ENCODE results near the gene MVD. TPM values are rescaled to one million over a fixed set of nuclear protein-coding genes. Genes with fewer than 3 reads are reported as not detected.
"Not testable (repeated sequence)": the region's sequence is repeated elsewhere in the genome, so short reads cannot be mapped to it uniquely, and the experiment has no call there.

The MVD gene
- total RNA-seq, 1 donor from 2014 or later: 63.3 TPM

DNA sequence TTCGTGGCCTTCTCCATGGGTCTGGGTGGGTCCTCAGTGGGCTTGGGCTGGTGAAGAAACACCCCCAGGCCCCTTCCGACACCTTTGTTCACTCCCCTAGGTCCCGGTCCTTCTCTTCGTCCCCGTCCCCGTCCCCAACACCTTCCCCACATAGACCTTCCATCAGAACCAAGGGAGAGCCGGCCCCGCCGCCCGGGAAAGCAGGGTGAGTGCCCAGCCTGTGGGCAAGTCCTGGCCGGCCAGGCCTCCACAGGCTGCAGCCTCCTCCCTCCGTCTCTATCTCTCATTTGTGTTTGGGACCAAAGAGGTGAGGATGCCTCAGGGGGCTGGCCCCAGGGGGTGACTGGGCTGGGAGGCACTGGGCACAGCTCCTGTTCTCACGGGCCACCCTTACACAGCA lies 39.0 kb downstream of the MVD start:
- no peak for DNase-seq

DNA sequence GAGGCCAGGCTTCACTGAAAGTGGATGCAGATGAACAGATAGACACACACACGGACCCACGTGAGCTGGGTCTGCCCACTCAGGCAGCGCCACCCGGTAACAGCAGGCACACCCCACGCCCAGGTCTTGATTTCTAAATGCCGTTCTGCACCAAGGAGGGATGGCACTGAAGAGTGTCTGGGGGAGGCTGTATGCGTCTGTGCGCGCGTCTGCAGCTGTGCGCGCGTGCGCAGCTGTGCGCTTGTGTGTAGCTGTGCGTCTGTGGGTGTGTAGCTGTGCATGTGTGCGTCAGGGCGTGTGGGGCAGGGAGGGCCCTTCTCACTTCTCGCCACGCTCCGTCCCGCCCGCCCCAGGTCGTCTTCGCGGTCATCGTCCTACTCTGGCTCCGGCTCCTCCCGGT lies 40.0 kb downstream of the MVD start:
- DNase-seq: no peak

DNA sequence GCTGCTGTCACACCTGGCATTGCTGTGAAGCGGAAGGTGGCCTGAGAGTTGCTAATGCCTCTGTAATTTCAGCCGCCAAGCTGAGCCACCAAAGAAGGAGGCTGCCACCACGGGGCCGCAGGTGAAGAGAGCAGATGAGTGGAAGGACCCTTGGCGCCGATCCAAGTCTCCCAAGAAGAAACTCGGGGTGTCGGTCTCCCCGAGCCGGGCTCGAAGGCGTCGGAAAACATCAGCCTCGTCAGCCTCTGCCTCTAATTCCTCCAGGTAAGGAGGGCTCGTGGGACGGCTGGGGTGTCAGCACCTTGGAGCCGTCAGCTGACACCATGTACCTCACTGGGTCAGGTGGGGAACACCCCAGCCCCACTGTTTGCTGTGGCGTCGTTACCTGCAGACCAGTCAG lies 40.8 kb downstream of the MVD start:
- DNase-seq: no peak

DNA sequence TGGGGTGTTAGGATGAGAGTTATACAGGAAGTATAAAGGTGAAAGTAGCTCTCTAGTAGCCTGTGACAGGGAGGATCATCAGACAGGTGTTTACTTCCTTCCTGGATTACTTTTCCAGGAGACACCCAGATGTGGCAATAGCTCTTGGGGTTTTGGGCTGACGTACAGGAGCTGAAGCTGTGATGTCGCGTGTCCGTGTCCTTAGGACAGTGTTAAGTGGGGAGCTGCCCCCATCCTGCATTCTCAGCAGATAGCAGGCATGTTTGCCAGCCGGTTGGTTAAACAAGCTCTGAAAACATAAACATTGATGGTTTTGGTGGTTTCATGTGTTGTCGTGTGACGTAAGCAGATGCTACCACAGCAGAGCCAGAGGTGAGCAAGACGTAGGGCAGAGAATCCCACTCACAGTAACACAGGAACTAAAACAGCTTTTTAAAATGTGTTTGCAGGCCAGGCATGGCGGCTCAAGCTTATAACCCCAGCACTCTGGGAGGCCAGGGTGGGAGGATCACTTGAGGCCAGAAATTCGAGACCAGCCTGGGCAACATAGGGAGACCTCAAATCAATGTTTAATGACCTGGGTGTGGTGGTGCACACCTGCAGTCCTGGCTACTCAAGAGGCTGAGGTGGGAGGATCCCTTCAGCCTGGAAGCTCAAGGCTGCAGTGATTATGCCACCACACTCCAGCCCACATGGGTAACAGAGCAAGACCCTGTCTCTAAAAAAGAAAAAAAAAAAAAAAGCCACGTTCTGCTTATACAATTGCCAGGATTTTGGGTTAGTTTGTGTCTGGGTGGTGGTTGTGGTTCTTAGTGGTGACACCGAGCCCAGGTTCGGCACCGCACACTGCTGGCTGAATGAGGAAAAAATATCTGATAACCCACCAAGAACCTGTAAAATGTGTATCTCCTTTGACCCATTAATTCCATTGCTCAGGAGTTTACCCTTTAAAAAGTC lies 42.8 kb downstream of the MVD start:
- DNase-seq: no peak

DNA sequence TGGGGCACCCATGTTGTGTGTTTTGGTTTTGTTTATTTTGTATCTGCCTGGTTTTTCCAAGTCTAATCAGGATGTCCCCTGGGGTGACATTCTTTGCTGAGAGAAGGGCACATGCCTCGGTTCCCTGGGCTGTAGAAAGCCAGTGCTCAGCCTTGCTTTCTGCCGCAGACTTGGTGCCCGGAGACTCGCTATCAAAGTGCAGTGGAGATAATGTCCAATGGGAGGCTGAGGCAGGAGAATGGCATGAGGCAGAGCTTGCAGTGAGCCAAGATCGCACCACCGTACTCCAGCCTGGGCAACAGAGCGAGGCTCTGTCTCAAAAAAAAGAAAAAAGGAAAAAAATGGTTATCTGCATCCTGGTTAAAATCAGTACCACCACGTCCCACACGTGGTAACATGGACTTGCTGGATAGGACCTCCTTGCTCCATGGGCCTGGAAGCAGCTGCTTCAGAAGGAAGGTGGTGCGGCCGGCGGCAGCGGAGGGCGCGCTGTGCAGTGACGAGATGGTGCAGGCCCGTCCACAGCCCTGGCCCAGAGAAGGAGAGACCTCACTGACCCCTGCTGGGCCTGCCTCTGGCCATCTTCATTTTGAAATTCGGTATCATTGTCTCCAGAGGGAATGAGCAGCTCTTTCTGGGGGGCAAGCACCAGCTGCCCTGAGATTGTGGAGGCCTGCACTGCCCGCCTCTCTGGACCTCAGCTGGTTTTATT lies 43.8 kb downstream of the MVD start:
- no peak for DNase-seq

DNA sequence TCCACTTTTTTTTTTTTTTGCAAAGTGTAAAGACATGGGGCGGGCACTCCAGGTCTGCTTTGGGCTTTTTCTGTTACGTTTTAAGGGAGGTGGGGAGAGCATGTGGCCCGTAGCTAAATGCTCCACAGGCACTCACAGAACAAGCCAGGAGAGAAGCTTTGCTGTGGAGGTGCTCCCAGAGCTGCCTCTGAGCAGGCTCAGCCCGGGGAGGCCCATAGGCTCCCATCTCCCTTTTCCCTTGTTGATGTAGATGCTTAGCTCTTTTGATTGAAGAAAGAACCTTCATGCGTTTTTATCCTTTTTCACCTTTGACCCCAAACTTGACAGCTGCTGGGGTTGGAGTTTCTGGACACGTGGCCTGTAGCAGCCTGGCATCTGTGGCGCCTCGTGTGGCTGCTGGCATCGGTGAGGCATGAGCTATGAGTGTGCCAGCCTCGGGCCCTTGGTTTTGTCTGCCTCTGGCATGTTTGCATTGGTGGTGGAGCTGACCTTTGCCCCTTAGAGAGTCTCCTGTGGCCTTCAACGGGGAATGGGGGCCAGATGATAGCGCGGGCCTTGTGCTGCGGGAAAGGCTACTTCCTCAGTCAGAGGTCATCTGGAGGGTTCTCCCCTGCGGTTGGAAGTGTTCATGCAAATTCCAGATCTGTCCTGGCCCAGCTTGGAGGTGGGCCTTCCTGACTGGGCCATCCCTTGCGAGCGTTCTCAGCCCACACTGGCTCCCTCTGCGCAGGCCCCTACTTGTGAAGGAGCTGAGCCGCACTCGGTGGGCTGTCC lies 44.5 kb downstream of the MVD start:
- no peak for DNase-seq

DNA sequence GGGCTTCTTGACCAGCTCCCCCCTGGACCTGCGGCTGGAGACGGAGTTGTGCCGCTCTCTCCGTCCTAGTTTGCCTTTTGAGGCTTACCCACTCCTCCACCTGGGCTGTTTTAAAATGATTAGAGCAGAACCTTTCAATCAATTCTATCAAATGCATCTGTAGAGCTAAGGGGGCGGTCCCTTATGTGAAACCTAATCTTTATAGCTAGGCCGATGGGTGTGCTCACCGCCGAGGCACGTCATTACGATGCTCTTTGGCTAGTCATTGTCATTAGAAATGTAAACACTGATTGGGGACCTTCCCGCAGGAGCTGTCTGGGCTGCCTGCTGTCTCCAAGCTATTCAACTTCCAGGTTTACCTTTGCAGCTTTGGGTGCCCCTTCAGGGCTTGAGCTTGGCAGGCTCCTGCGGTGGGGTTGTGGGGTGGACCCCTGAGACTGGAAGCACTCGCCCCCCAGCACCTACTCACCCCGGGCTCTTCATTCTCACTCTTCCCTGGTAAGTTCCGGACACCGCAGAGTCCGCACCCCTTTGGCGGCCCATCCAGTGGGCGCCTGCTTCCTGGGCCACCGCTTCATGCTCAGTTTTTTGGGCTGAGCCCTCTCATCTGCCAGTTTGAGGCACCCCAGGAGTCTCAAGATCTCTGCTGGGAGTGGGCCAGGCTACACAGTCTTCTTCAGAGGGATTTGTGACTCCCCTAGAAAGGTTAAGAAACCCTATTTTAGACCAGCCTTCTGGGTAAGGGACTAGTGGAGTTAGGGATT lies 45.4 kb downstream of the MVD start:
- DNase-seq: no peak

DNA sequence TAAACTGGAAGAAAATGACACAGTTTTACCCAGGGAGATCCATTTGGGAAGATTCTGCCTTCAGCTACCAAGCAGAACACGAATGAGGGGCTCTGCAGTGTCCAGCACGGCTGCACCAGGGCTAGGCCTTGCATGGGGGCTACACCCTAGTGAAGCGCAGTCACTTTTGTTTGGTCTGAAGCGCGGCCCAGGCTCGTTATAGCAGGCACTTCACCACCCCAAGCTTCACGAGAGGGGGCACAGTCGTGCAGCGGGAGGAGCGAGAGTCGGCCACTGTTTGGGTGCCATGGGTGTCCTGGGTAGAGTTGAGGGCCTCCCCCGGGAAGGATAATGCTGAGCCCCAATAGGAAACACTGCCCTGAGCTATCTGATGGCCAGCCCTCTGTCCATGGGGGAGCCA lies 46.2 kb downstream of the MVD start:
- no peak for DNase-seq

DNA sequence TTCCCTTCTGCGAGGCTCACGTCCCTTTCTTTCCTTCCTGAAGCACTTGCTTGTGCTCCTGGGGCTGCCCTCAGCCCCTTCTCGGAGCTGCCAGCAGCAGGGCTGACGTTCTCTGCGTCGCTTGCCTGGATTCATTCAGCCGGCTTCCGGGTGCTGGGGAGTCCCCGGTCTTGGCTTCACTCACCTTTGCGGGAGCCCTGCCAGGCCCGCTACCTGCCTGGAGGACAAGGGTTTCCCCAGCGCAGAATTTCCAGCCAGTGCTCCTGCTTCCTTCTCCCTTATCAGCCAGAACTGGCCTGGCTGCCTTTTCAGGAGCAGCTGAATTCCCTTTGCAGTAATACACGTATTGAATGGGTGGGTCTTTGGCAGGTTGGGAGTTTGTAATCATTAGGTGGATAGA lies 46.6 kb downstream of the MVD start:
- no peak for DNase-seq

DNA sequence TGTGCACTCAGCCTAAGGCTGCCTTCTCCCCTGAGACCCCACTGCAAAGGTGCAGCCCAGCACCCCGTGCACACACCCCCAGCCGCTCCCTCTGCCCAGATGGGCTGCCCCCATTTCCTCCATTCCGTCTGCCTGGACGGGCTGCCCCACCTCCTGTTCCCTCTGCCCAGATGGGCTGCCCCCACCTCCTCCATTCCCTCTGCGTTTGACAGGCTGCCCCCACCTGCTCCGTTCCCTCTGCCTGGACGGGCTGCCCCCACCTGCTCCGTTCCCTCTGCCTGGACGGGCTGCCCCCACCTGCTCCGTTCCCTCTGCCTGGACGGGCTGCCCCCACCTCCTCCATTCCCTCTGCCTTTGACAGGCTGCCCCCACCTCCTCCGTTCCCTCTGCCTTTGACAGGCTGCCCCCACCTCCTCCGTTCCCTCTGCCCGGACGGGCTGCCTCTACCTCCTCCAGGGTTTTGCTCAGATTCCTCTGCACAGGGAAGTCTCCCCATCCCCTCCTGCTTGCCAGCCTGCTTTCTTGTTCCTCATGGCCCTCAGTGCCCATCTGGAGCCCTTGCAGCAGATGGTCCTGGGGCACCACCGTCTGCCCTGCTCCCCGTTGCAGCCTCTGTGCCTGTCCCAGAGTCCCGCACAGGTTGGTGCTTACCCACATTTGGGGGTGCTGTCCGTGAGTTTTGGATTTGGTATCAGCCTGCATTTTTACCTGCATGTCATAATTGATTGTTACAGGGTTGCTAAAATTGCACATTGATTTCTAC lies 47.9 kb downstream of the MVD start:
- DNase-seq: no peak

DNA sequence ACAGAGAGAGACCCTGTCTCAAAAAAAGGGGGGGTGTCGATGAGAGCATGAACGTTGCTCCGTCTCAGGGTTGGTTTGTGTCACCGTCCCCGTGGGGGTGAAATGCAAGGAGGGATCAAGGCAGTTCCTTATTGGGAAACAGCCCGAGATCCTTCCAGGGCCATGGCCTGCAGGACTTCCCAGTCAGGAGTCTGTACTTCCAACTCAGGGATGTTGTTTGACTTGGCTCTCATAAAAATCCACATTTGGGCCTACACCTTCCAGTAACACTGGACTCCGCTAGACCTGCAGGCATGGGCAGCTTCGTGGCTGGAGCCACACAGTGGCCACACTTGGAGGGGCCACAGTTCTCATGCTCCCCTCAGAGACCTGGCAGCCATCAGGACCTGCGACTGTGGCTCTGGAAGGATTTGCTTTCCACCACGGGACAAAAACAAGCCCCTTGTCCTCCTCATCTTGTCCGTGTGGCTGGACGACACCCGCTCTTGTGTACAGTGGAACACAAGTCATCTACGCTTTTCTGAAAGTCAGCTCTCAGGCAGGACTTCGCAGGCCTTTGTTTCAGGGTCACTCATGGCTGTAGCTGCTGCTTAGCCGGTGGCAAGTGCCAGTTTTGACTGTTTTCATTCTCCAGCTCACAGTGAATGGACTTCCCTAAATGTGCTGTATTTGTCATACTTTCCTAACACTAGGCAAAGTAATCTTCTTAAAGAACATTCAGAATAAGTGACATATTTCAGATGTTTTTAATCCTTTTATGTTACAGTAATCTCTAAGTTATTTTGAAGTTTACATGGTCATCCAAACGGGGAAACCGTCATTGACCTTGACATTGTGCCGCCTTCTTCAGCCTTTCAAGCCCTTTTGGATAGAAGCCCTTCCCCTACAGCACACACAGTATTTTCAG lies 48.7 kb downstream of the MVD start:
- no peak for DNase-seq

DNA sequence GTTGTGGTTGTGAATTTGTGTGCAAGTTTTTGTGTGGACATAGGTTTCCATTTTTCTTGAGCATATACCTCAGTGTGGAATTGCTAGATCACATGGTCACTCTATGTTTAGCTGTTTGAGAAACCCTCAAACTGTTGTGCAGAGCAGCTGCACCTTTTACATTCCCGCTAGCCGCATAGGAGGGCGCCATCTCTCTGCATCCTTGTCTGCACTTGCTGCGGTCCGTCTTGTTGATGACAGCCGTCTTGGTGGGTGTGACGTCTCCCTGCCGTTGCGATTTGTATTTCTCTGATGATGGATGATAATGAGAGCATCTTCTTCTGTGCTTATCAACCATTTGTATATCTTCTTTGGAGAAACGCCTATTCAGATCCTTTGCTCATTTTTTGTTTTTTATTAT lies 49.6 kb downstream of the MVD start:
- DNase-seq: no peak

DNA sequence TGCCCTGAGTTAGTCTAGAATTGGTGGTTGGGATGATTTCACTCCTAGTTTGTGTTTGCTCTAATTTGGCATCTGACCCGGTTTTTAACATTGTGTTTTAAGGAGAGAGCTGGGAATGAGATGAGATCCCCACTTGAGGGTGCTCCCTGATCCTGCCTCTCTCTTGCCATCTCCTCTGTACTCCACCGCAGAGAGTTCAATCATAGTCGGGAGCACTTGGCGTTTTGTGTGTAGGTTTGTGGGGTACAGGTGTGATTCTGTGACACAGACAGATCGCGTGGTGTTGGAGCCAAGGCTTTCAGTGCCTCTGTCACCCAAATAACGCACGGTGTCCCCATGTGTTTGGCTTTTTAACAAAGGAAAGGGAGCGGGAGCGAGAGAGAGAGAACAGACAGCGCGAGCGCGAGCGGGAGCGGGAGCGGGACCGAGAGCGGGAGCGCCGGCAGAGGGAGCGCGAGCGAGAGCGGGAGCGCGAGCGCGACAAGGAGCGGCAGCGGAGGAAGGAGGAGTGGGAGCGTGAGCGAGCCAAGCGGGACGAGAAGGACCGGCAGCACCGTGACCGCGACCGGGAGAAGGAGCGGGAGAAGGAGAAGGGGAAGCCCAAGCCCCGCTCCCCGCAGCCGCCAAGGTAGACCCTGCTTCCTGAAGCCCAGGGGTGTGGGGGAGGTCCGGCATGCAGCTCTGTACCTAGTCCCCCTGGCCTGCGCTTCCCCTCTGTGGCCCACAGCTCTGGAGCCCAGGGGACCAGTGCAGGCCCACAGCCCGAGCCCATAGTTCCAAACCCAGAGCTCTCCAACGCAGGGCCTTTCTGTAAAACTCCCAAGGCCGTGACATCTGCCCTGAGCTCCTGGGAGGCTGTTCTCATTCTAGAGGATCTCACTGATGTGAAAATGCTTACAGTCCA lies 51.7 kb downstream of the MVD start:
- DNase-seq: no peak

DNA sequence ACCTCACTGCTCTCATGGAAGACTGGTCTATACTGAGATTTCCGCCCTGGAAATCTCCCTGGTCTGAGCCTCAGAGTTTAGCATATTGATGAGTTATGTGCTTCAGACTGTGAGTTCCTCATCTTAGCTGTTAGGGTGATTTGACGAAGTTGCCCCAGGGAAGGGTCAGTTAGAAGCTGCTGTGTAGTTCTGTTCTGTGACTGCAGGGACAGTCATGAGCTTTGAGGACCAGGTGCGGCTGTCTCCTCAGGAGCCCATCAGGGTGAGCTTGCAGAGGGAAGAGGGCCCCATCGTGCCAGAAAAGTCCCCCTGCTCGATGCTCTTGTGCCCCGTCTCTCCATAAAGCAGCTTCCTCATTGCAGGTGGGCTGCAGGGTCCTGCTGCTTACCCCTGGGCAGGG lies 52.8 kb downstream of the MVD start:
- no peak for DNase-seq

DNA sequence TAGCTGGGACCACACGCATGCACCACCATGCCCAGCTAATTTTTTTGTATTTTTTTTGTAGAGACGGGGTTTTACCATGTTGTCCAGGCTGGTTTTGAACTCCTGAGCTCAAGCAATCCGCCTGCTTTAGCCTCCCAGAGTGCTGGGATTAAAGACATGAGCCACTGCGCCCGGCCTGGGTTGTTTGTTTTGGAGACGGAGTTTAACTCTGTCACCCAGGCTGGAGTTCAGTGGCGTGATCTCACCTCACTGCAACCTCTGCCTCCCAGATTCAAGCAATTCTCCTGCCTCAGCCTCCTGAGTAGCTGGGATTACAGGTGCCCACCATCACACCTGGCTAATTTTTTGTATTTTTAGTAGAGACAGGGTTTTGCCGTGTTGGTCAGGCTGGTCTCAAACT lies 53.5 kb downstream of the MVD start:
- DNase-seq: not testable (repeated sequence)

DNA sequence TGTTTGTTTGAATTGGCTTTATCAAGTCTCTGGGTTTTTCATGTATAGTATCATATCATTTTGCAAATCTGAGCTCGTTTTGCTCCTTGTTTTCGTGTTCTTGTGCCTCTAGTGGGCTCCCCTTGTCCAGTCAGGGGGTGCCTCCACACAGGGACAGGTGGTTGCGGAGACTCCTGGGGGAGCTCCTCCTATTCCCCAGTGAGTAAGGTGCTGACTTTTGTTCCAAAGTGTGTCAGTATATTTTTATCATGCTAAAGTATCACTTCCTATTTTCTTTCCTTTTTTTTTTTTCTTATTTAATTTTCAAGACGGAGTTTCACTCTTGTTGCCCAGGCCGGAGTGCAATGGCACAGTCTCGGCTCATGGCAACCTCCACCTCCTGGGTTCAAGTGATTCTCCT lies 54.8 kb downstream of the MVD start:
- DNase-seq: no peak

DNA sequence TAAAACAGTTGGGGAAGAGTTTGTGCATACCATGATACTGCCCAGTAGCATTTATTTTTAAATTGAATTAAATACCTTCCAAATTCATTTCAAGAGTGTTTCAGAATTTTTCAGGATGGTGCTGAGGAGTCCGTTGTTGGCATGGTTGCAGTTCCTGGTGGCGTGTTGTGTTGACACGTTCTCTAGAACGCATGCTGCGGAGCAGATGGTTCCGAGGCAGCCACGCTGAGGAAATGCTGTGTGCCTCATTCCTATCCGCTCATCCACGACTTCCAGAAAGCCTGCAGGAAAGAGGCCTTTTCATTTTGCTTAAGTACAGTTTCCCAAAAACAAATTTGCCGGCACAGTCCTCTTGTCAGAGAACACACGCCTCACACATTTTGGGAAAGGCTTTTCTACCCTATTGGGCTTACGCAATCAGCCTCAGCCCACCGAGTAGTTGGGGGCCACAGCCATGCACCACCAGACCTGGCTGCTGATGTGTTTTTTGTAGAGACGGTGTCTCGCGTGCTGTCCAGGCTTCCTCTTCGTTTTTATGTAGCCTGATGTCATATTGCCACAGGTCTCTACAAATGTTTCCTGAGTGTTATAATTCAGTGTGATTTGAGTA lies 56.6 kb downstream of the MVD start:
- DNase-seq: no peak

DNA sequence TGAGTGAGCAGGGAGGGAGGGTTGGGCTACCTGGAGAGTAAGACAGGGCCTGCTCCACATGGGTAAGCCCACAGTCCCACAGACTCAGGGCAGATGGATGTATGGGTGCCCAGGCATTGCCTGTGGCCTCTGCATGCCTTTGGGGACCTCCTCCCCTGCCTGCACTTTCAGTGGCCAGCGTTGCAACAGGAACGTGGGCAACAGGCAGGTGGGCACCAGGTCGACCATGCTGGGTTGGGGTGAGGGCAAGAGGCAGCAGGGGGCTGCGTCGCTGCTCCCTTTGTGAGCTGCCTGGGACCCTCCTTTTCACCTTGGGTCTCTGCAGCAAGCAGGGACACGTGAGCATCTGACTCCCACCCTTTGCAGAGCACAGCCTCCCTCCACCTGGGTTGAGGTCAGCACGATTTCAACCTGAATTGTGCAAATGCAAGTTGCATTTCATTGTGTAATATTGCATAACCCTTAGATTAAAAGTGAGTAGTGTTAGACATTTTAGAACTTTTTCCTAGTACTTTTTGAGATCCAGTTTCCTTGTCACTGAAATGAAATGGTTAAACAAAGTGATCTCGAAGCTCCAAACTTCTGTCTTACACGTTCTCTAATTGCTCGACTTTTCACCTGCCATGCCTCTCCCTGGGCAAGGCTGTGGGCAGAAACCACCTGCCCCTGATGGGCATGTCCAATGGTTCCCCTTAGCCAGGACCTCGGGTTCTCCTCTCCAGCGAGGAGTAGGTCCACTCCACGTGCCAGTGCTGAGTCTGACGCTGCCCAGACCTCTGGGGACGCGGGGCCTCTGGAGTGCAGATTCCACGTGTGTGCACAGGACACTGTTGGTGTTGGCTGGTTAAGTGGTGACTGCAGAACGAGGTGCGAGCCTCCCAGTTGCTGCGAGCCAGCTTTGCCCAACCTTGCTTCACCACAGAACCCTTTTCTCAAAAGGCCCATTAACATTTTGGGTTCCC lies 57.4 kb downstream of the MVD start:
- DNase-seq: no peak

Measured in dermis blood vessel endothelial cell (primary cell).